Uterus (tissue), 2 donors: ENCODE measurements around the gene CCT3.

Experiments
- POLR2A ChIP-seq, 2 donors: fragments of 450-650 bp; IDR thresholded peaks; one replicate each; pipeline ENCODE4 v1.6.1; 2016; ENCODE audit warnings: antibody characterized with exemption in 2 of 2, mild to moderate bottlenecking in 1 of 2, moderate library complexity in 1 of 2
- TF ChIP-seq, protein P1 (sequence below), 4 experiments: fragments of 200-600 bp in 2 of 4; fragments of 450-650 bp in 2 of 4; sonication (generic) in 2 of 4; IDR thresholded peaks; one replicate each; pipeline ENCODE4 v1.5.1; 2016 to 2019; ENCODE audit warnings: antibody characterized with exemption in 4 of 4, mild to moderate bottlenecking in 2 of 4, moderate library complexity in 1 of 4

DNA sequence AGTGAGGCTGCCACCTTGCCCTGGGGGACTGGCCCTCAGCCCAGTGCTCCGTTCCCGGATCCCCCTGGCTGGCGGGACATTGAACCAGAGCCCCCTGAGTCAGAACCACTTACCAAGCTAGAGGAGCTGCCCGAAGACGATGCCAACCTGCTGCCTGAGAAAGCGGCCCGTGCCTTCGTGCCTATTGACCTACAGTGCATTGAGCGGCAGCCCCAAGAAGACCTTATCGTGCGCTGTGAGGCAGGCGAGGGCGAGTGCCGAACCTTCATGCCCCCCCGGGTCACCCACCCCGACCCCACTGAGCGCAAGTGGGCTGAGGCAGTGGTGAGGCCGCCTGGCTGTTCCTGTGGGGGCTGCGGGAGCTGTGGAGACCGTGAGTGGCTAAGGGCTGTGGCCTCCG, 52.7 kb downstream of the CCT3 start:
- no peak for TF ChIP-seq POLR2A (IDR thresholded peaks at IDR 0.05)
- TF ChIP-seq, protein P1, sequence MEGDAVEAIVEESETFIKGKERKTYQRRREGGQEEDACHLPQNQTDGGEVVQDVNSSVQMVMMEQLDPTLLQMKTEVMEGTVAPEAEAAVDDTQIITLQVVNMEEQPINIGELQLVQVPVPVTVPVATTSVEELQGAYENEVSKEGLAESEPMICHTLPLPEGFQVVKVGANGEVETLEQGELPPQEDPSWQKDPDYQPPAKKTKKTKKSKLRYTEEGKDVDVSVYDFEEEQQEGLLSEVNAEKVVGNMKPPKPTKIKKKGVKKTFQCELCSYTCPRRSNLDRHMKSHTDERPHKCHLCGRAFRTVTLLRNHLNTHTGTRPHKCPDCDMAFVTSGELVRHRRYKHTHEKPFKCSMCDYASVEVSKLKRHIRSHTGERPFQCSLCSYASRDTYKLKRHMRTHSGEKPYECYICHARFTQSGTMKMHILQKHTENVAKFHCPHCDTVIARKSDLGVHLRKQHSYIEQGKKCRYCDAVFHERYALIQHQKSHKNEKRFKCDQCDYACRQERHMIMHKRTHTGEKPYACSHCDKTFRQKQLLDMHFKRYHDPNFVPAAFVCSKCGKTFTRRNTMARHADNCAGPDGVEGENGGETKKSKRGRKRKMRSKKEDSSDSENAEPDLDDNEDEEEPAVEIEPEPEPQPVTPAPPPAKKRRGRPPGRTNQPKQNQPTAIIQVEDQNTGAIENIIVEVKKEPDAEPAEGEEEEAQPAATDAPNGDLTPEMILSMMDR (IDR thresholded peaks at IDR 0.05) = no peak
